ENCODE data around the gene SH3BP1.
A peak's percentile ranks its signal among the peaks of the same experiment; 100 is the strongest.

SH3BP1 gene

DNA sequence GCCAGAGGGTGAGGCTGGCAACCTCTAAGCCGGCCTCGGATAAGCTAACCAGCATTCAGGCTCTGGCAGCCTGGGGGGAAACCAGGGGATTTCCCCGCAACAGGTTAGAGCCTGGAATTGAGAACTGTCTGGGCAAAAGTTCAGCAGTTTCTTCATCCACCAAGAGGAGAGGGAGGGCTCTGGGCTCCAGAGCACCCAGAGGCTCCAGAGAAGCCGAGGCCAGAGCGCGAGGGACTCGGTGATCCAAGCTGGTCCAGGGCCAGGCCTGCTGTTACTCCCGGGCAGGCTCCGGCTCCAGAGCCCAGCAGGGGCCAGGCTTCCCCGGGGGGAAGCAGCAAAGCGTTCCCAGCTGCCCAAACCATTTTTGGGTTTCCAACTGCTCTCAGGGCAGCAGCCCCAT is 13.3 kb upstream of the SH3BP1 start:
- TF ChIP-seq, protein P1, sequence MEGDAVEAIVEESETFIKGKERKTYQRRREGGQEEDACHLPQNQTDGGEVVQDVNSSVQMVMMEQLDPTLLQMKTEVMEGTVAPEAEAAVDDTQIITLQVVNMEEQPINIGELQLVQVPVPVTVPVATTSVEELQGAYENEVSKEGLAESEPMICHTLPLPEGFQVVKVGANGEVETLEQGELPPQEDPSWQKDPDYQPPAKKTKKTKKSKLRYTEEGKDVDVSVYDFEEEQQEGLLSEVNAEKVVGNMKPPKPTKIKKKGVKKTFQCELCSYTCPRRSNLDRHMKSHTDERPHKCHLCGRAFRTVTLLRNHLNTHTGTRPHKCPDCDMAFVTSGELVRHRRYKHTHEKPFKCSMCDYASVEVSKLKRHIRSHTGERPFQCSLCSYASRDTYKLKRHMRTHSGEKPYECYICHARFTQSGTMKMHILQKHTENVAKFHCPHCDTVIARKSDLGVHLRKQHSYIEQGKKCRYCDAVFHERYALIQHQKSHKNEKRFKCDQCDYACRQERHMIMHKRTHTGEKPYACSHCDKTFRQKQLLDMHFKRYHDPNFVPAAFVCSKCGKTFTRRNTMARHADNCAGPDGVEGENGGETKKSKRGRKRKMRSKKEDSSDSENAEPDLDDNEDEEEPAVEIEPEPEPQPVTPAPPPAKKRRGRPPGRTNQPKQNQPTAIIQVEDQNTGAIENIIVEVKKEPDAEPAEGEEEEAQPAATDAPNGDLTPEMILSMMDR (IDR thresholded peaks at IDR 0.05; ENCODE audit: low read length, missing control alignments) = no peak
- DNase-seq (ENCODE audit: low read depth) = peak; percentile 91
- no peak overlapping the region for H3K4me3 ChIP-seq (replicated peaks; ENCODE audit: low read depth, low read length)

DNA sequence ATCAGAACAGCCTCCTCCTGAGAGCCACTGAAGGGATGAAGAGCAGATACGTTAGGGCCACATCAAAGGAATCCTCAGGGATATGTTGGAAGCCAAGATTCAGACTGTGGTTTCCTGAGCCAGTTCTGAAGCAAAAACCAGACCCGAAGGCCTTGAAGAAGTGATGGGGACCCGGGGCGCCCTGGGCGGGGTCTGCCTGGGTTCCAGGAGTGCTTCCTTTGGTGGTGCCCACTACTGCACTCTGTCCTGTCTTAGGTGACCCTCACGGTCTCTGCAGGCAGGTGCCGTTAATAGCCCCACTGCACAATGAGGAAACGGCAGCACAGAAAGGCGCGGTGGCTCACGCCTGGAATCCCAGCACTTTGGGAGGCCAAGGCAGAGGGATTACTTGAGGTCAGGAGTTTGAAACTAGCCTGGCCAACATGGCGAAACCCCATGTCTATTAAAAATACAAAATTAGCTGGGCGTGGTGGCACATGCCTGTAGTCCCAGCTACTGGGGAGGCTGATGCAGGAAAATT is 12.9 kb upstream of the SH3BP1 start:
- TF ChIP-seq, protein P1 (IDR thresholded peaks at IDR 0.05; ENCODE audit: low read length, missing control alignments) = no peak
- no peak for DNase-seq (ENCODE audit: low read depth)
- no peak overlapping the region for H3K4me3 ChIP-seq (replicated peaks; ENCODE audit: low read depth, low read length)

DNA sequence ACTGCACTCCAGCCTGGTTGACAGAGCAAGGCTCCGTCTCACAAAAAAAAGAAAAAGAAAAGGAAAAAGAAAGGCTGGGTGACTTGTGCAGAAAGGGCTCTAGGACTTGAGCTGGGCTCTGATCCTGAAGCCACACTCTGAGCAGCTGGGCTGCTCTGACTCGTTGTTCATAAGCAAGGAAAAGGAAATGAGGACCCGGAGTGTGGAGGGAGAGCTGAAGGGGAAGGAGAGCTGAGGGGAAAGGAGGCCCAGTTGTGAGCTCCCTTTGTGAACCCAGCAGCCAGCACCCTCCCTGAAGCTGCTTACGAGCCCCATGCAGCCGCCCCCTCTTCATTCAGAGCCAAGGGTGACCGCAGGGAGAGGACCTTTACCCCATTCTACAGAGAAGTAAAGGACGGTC is 12.3 kb upstream of the SH3BP1 start:
- H3K4me3 ChIP-seq (replicated peaks; ENCODE audit: low read depth, low read length) = no peak overlapping the region
- TF ChIP-seq, protein P1 (IDR thresholded peaks at IDR 0.05; ENCODE audit: low read length, missing control alignments) = no peak
- DNase-seq (ENCODE audit: low read depth) = no peak

DNA sequence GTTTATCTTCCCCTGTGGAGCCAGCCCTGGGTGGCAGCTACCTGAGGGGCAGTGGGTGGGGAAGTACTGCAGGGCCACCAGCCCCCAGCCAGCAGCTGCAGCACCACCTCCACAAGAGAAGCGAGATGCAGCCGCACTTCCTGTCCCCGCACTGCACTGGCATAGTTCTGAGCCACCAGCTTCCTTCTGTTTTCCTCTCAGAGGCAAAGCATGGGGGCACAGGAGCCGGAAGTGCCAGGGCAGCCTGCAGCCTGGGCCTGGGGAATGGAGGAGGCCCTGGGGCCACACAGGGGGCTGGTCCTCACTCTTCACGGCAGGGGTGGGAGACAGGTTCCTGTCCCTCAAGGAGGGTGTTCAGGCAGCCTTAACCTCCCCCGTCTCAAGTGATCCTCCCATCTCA is 11.9 kb upstream of the SH3BP1 start:
- TF ChIP-seq, protein P1 (IDR thresholded peaks at IDR 0.05; ENCODE audit: low read length, missing control alignments) = no peak
- H3K4me3 ChIP-seq (replicated peaks; ENCODE audit: low read depth, low read length) = no peak overlapping the region
- no peak for DNase-seq (ENCODE audit: low read depth)

DNA sequence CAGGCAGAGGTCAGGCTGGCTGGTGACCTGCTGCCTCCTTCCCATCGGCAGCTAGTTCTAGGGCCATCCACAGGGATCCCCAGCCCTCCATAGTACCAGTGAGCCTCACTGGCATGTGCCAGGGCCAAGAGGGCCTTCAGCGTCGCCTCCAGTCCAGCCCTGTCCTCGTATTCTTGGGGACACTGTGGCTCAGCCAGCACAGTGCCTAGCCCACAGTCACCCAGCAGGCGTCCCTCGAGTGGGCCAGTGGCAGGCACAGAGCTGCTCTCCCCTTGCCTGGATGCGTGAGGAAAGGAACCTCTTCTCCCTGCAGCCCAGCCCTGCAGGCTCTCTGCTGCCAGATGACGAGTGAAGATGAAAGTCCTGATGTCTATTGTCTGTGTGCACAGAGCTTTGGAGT is 10.6 kb upstream of the SH3BP1 start:
- TF ChIP-seq, protein P1 (IDR thresholded peaks at IDR 0.05; ENCODE audit: low read length, missing control alignments) = no peak
- H3K4me3 ChIP-seq (replicated peaks; ENCODE audit: low read depth, low read length) = no peak overlapping the region
- no peak for DNase-seq (ENCODE audit: low read depth)

DNA sequence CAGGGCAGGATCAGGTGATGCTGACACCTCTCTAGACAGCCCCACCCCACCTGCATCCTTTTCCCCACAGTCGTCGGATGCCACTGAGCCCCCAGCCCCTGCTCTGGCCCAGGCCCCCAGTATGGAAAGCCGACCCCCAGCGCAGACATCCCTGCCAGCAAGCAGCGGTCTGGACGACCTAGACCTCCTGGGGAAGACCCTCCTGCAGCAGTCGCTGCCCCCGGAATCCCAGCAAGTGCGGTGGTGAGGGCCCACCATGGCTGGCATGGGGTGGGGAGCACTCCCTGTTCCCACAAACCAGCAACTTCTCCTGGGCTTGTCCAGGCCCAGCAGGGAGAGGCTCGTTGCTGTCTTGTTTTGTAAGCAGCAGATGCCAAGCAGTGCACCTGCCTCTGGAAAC is 9.5 kb upstream of the SH3BP1 start:
- TF ChIP-seq, protein P1 (IDR thresholded peaks at IDR 0.05; ENCODE audit: low read length, missing control alignments) = no peak
- no peak overlapping the region for H3K4me3 ChIP-seq (replicated peaks; ENCODE audit: low read depth, low read length)
- no peak for DNase-seq (ENCODE audit: low read depth)

DNA sequence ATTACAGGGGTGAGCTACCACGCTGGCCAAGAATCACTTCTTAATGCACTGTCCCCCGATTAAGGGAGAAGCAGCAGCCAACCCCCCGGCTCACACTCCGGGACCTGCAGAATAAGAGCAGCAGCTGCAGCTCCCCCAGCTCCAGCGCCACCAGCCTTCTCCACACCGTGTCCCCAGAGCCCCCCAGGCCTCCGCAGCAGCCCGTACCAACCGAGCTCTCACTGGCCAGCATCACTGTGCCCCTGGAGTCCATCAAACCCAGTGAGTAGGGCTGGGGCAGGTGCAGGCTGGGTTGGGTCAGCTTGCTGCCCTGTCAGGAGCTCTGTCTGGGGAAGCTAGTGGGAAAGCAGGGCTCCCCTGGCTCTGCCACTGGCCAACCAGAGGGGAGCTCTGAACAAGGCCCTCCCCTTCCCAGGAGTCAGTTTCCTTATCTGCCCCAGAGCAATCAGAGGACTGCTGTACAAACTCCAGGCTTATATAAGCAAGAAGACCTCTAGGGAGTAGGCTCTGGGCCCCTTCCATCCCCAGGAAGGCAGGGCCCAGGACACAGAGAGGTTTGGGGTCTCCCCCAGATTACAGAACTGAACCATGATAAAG is 8.5 kb upstream of the SH3BP1 start:
- H3K4me3 ChIP-seq (replicated peaks; ENCODE audit: low read depth, low read length) = no peak overlapping the region
- no peak for DNase-seq (ENCODE audit: low read depth)
- TF ChIP-seq, protein P1 (IDR thresholded peaks at IDR 0.05; ENCODE audit: low read length, missing control alignments) = no peak
